IPS DF 6.9 (cell line): ENCODE data around the gene ICAM1.

Source experiments
- DNase-seq: peaks from one replicate; pipeline ENCODE4 v3.0.0-alpha.2; 2013; ENCODE audit warnings: low read depth, low spot score
- H3K27ac ChIP-seq: one replicate; pipeline ENCODE4 v1.5.1; 2013; ENCODE audit warnings: low read length, control low read depth
- H3K27me3 ChIP-seq: 2 replicates; pipeline ENCODE4 v1.6.1; 2013; ENCODE audit warnings: mild to moderate bottlenecking, low read length; ENCODE audit not compliant: control insufficient read depth, insufficient read depth
- H3K36me3 ChIP-seq: 2 replicates; pipeline ENCODE4 v1.6.1; 2013; ENCODE audit warnings: low read length; ENCODE audit not compliant: control insufficient read depth, insufficient read depth
- H3K4me1 ChIP-seq: 2 replicates; pipeline ENCODE4 v1.6.1; 2013; ENCODE audit warnings: low read length; ENCODE audit not compliant: control insufficient read depth, insufficient read depth
- H3K4me3 ChIP-seq: 2 replicates; pipeline ENCODE4 v1.5.1; 2013; ENCODE audit warnings: mild to moderate bottlenecking, low read length
- H3K9me3 ChIP-seq: 2 replicates; pipeline ENCODE4 v1.6.1; 2013; ENCODE audit warnings: low read length, inconsistent platforms; ENCODE audit not compliant: control insufficient read depth, insufficient read depth
- WGBS: extraction: QIAGEN DNeasy Blood & Tissue Kit; methylation state at CpG from one replicate; pipeline ENCODE4 v1.1.7; 2013; ENCODE audit warnings: mixed read lengths, missing lambda C conversion rate; ENCODE audit not compliant: insufficient read length, insufficient coverage; 5-methylcytosine and 5-hydroxymethylcytosine counted together

The ICAM1 gene

GRCh38 chr19:10315335-10316214 lies 44.7 kb downstream of the ICAM1 start, which contains the start of gene FDX2:
Gene FDX2 (minus strand): TSS chr19:10316015. CDS start chr19:10315996, 19 bp downstream.
- Histone ChIP-seq H3K4me3 (peak within 1 kb of the TSS; percentile 79), H3K27ac (no peak within 1 kb of the TSS), H3K36me3 (peaks cover 10% of the 10 kb centered on the region; the same call in 1 of the 2 replicates), H3K9me3 (no peaks in the 10 kb centered on the region), H3K4me1 (0 out of 2 replicates have a peak, but pooled peaks cover 3% of the 10 kb centered on the region), H3K27me3 (no peaks in the 10 kb centered on the region)
- WGBS = no CpG with 5 or more reads among the region's 55 CpGs
- DNase-seq = peak; percentile 84

GRCh38 chr19:10316229-10317044 lies 45.5 kb downstream of the ICAM1 start:
- no peak overlapping the region; the same call in 1 of the 2 replicates for H3K4me3 ChIP-seq
- DNase-seq = no peak
- H3K27ac ChIP-seq = no peak overlapping the region
- H3K36me3 ChIP-seq = peaks cover 12% of the 10 kb centered on the region; the same call in 1 of the 2 replicates
- no peaks in the 10 kb centered on the region for H3K9me3 ChIP-seq
- H3K27me3 ChIP-seq = no peaks in the 10 kb centered on the region
- 0 out of 2 replicates have a peak, but pooled peaks cover 3% of the 10 kb centered on the region for H3K4me1 ChIP-seq
- no CpG with 5 or more reads among the region's 19 CpGs for WGBS

- 0 out of 2 replicates have a peak, but pooled peaks cover 3% of the 10 kb centered on the region for H3K4me1 ChIP-seq
- DNase-seq = no peak
- no CpG with 5 or more reads among the region's 29 CpGs for WGBS
Observed at GRCh38 chr19:10317045-10317856, 46.3 kb downstream of the ICAM1 start.

GRCh38 chr19:10317857-10318462 lies 47.0 kb downstream of the ICAM1 start:
- Histone ChIP-seq H3K4me1 (0 out of 2 replicates have a peak, but pooled peaks cover 3% of the 10 kb centered on the region), H3K9me3 (no peaks in the 10 kb centered on the region), H3K27ac (no peak overlapping the region), H3K4me3 (no peak overlapping the region), H3K36me3 (peaks cover 27% of the 10 kb centered on the region), H3K27me3 (no peaks in the 10 kb centered on the region)
- DNase-seq = no peak
- no CpG with 5 or more reads among the region's 15 CpGs for WGBS

More at GRCh38 chr19:10317045-10317856, 46.3 kb downstream of the ICAM1 start:
- Histone ChIP-seq H3K4me3 (no peak overlapping the region), H3K9me3 (no peaks in the 10 kb centered on the region), H3K27ac (no peak overlapping the region), H3K27me3 (no peaks in the 10 kb centered on the region), H3K36me3 (peaks cover 20% of the 10 kb centered on the region)

- Histone ChIP-seq H3K27me3 (no peaks in the 10 kb centered on the region), H3K4me1 (0 out of 2 replicates have a peak, but pooled peaks cover 3% of the 10 kb centered on the region), H3K27ac (no peak overlapping the region), H3K4me3 (no peak overlapping the region), H3K9me3 (no peaks in the 10 kb centered on the region), H3K36me3 (peaks cover 35% of the 10 kb centered on the region)
- DNase-seq = no peak
- no CpG with 5 or more reads among the region's 13 CpGs for WGBS
Observed at GRCh38 chr19:10318807-10319682, 48.1 kb downstream of the ICAM1 start.

GRCh38 chr19:10320602-10321416 lies 49.9 kb downstream of the ICAM1 start:
- no peaks in the 10 kb centered on the region for H3K27me3 ChIP-seq
- DNase-seq = no peak
- no CpG with 5 or more reads among the region's 32 CpGs for WGBS
- no peak overlapping the region for H3K27ac ChIP-seq
- 0 out of 2 replicates have a peak, but pooled peaks cover 3% of the 10 kb centered on the region for H3K4me1 ChIP-seq
- peaks cover 35% of the 10 kb centered on the region for H3K36me3 ChIP-seq
- H3K9me3 ChIP-seq = no peaks in the 10 kb centered on the region
- no peak overlapping the region for H3K4me3 ChIP-seq

GRCh38 chr19:10321417-10321797 lies 50.5 kb downstream of the ICAM1 start:
- Histone ChIP-seq H3K27ac (no peak overlapping the region), H3K27me3 (no peaks in the 10 kb centered on the region), H3K4me1 (no peaks in the 10 kb centered on the region), H3K4me3 (no peak overlapping the region), H3K9me3 (no peaks in the 10 kb centered on the region), H3K36me3 (peaks cover 35% of the 10 kb centered on the region)
- DNase-seq = no peak
- no CpG with 5 or more reads among the region's 11 CpGs for WGBS

GRCh38 chr19:10321874-10322835 lies 51.2 kb downstream of the ICAM1 start:
- H3K27me3 ChIP-seq = no peaks in the 10 kb centered on the region
- no peak overlapping the region for H3K27ac ChIP-seq
- no peak for DNase-seq
- H3K4me1 ChIP-seq = no peaks in the 10 kb centered on the region
- no CpG with 5 or more reads among the region's 19 CpGs for WGBS
- no peaks in the 10 kb centered on the region for H3K9me3 ChIP-seq
- H3K4me3 ChIP-seq = no peak overlapping the region
- peaks cover 38% of the 10 kb centered on the region for H3K36me3 ChIP-seq
